H9 (cell line): Measurements from ENCODE around the gene DNAJB6. TPM values are rescaled to one million over a fixed set of nuclear protein-coding genes. Genes with fewer than 3 reads are reported as not detected.

Source experiments
- DNase-seq: peaks from one replicate; pipeline ENCODE4 v3.0.0-alpha.2; 2017
- H2AFZ ChIP-seq: one replicate; pipeline ENCODE4 v1.6.1; 2013; ENCODE audit warnings: mild to moderate bottlenecking, low read length, control low read depth, moderate library complexity
- H2AK5ac ChIP-seq: 2 replicates; pipeline ENCODE4 v1.6.1; 2013; ENCODE audit warnings: low read length, control low read depth, mixed read lengths; ENCODE audit not compliant: insufficient read length
- H2BK120ac ChIP-seq: one replicate; pipeline ENCODE4 v1.6.1; 2013; ENCODE audit warnings: low read depth, mild to moderate bottlenecking, low read length, control low read depth, inconsistent platforms; ENCODE audit not compliant: poor library complexity, severe bottlenecking
- H2BK12ac ChIP-seq: 2 replicates; pipeline ENCODE4 v1.6.1; 2013; ENCODE audit warnings: low read length, control low read depth, mixed read lengths, low read depth; ENCODE audit not compliant: insufficient read length
- H2BK15ac ChIP-seq: 2 replicates; pipeline ENCODE4 v1.6.1; 2013; ENCODE audit warnings: low read depth, low read length, control low read depth
- H2BK20ac ChIP-seq: one replicate; pipeline ENCODE4 v1.6.1; 2013; ENCODE audit warnings: low read depth, mild to moderate bottlenecking, low read length, control low read depth, inconsistent platforms; ENCODE audit not compliant: poor library complexity, severe bottlenecking
- H2BK5ac ChIP-seq: 2 replicates; pipeline ENCODE4 v1.6.1; 2013; ENCODE audit warnings: low read length, control low read depth, mixed read lengths; ENCODE audit not compliant: insufficient read length
- H3K14ac ChIP-seq: 2 replicates; pipeline ENCODE4 v1.6.1; 2013; ENCODE audit warnings: low read length, control low read depth; ENCODE audit not compliant: insufficient read depth
- H3K18ac ChIP-seq: 2 replicates; pipeline ENCODE4 v1.6.1; 2013; ENCODE audit warnings: low read depth, mild to moderate bottlenecking, mixed read lengths, low read length, control low read depth; ENCODE audit not compliant: insufficient read length
- H3K23ac ChIP-seq: 2 replicates; pipeline ENCODE4 v1.6.1; 2013; ENCODE audit warnings: low read length, control low read depth, mixed read lengths, low read depth; ENCODE audit not compliant: insufficient read length
- H3K23me2 ChIP-seq: 2 replicates; pipeline ENCODE4 v1.6.1; 2013; ENCODE audit warnings: low read depth, mild to moderate bottlenecking, mixed read lengths, low read length, control low read depth; ENCODE audit not compliant: insufficient read length, poor library complexity, severe bottlenecking
- H3K27ac ChIP-seq: 2 replicates; pipeline ENCODE4 v1.5.1; 2013; ENCODE audit warnings: low read length, control low read depth, mixed read lengths, low read depth; ENCODE audit not compliant: insufficient read length
- H3K27me3 ChIP-seq: 2 replicates; pipeline ENCODE4 v1.6.1; 2013; ENCODE audit warnings: low read length, control low read depth, inconsistent platforms; ENCODE audit not compliant: insufficient read depth
- H3K4ac ChIP-seq: 2 replicates; pipeline ENCODE4 v1.6.1; 2013; ENCODE audit warnings: low read depth, mild to moderate bottlenecking, control low read depth, inconsistent platforms, low read length, moderate library complexity
- H3K4me1 ChIP-seq: 2 replicates; pipeline ENCODE4 v1.6.1; 2013; ENCODE audit warnings: low read length, control low read depth, inconsistent platforms; ENCODE audit not compliant: insufficient read depth
- H3K4me2 ChIP-seq: 2 replicates; pipeline ENCODE4 v1.6.1; 2013; ENCODE audit warnings: low read length, control low read depth, mixed read lengths; ENCODE audit not compliant: insufficient read length, insufficient read depth
- H3K56ac ChIP-seq: 2 replicates; pipeline ENCODE4 v1.6.1; 2013; ENCODE audit warnings: low read depth, mild to moderate bottlenecking, mixed read lengths, low read length, control low read depth; ENCODE audit not compliant: insufficient read length
- H3K79me1 ChIP-seq: 2 replicates; pipeline ENCODE4 v1.6.1; 2013; ENCODE audit warnings: low read depth, mild to moderate bottlenecking, moderate library complexity, low read length, control low read depth, inconsistent platforms; ENCODE audit not compliant: insufficient read depth, poor library complexity, severe bottlenecking
- H3K79me2 ChIP-seq: 2 replicates; pipeline ENCODE4 v1.6.1; 2013; ENCODE audit warnings: low read length, control low read depth, inconsistent platforms; ENCODE audit not compliant: insufficient read depth
- H3K9ac ChIP-seq: 2 replicates; pipeline ENCODE4 v1.6.1; 2013; ENCODE audit warnings: low read length, control low read depth, mixed read lengths; ENCODE audit not compliant: insufficient read length; ENCODE audit errors: extremely low read depth
- H3K9me3 ChIP-seq: one replicate; pipeline ENCODE4 v1.6.1; 2013; ENCODE audit warnings: low read depth, low read length, inconsistent platforms; ENCODE audit not compliant: control insufficient read depth
- H3T11ph ChIP-seq: one replicate; pipeline ENCODE4 v1.6.1; 2013; ENCODE audit warnings: mild to moderate bottlenecking, low read length, control low read depth, inconsistent platforms
- H4K20me1 ChIP-seq: one replicate; pipeline ENCODE4 v1.6.1; 2013; ENCODE audit not compliant: control insufficient read depth, insufficient read length, insufficient read depth
- H4K5ac ChIP-seq: 2 replicates; pipeline ENCODE4 v1.6.1; 2013; ENCODE audit warnings: low read depth, mild to moderate bottlenecking, mixed read lengths, low read length, control low read depth; ENCODE audit not compliant: insufficient read length
- H4K8ac ChIP-seq: replicated peaks from 2 replicates; pipeline ENCODE4 v1.6.1; 2013; ENCODE audit warnings: low read length, control low read depth, mixed read lengths, low read depth; ENCODE audit not compliant: insufficient read length
- H4K91ac ChIP-seq: 2 replicates; pipeline ENCODE4 v1.6.1; 2013; ENCODE audit warnings: low read depth, mild to moderate bottlenecking, moderate library complexity, mixed read lengths, low read length, control low read depth; ENCODE audit not compliant: insufficient read length
- H3K27ac Mint-ChIP-seq, 3 experiments: 2 replicates in 2 of 3; 3 replicates in 1 of 3; pipeline ENCODE4 v1.8.0; 2020 to 2021; ENCODE audit warnings: mixed read lengths in 3 of 3, mild to moderate bottlenecking in 1 of 3, moderate library complexity in 1 of 3
- H3K27me3 Mint-ChIP-seq: 2 replicates; pipeline ENCODE4 v1.8.0; 2021; ENCODE audit warnings: low read depth, mild to moderate bottlenecking, moderate library complexity, mixed read lengths
- H3K36me3 Mint-ChIP-seq, 3 experiments: 2 replicates in 2 of 3; 3 replicates in 1 of 3; pipeline ENCODE4 v1.8.0; 2020 to 2021; ENCODE audit warnings: low read depth in 3 of 3, mixed read lengths in 3 of 3; ENCODE audit not compliant: insufficient read depth in 1 of 3
- H3K4me1 Mint-ChIP-seq, 2 experiments: 2 replicates each; pipeline ENCODE4 v1.8.0; 2020; ENCODE audit warnings: mixed read lengths in 2 of 2
- H3K4me3 Mint-ChIP-seq, 2 experiments: 2 replicates in 1 of 2; 3 replicates in 1 of 2; pipeline ENCODE4 v1.8.0; 2020 to 2021; ENCODE audit warnings: mild to moderate bottlenecking in 2 of 2, mixed read lengths in 2 of 2, moderate library complexity in 1 of 2
- H3K9me3 Mint-ChIP-seq, 2 experiments: 2 replicates in 1 of 2; 3 replicates in 1 of 2; pipeline ENCODE4 v1.8.0; 2020; ENCODE audit warnings: mild to moderate bottlenecking in 2 of 2, mixed read lengths in 2 of 2, moderate library complexity in 1 of 2
- CTCF ChIP-seq: fragments of 200-600 bp; sonication (generic); conservative IDR thresholded peaks from 3 replicates; pipeline ENCODE4 v1.8.0; 2021; ENCODE audit warnings: antibody characterized with exemption, mild to moderate bottlenecking
- WGBS: extraction: QIAGEN DNeasy Blood & Tissue Kit; methylation state at CpG from one replicate; pipeline ENCODE4 v1.1.7; 2013; ENCODE audit warnings: missing lambda C conversion rate, low lambda C conversion rate, mixed read lengths; ENCODE audit not compliant: insufficient read length; ENCODE audit errors: extremely low coverage; 5-methylcytosine and 5-hydroxymethylcytosine counted together
- total RNA-seq: library from RNA; stranded (reverse); gene quantifications from 2 replicates; pipeline ENCODE4 v1.2.1, GENCODE V29; 2021

Gene DNAJB6
- total RNA-seq, 1 experiment from 2014 or later, result 215 TPM

DNA sequence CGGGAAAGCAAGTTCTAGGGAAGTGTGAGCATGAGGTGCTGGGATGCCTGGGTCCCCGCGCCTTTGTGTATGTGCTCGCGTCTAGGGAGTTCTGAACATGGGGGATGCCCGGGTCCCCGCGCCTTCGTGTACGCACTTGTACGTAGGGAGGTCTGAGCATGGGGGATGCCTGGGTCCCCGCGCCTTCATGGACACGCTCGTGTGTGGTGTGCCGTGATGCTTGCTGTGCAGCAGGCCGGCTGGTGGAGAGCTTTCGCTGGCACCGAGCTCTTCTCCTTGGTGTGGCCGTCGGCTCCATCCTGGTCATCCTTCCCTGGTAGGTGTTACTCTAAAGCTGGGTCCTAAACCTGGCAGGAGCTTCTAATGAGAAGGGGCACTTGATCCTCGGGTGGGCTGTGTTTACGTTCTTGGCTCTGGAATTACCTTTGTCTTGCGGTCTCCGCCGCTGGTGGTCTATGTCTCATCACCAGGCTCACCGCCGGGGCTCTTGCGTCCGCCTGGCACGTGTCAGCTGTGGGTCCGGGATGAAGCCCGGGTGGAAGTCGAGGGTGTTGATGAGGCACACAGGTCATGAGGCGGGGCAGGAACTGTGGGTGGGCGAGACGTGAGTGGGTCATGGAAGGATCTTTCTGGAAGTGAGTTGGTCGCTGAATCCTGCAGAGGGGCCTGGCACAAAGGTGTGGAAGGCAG is 63.5 kb downstream of the DNAJB6 start:
- WGBS, result no CpG with 5 or more reads among the region's 38 CpGs
- no peaks in the 10 kb centered on the region for H3K9me3 ChIP-seq
- H2BK15ac ChIP-seq, result no peak overlapping the region
- H2AFZ ChIP-seq, result no peak overlapping the region
- no peak overlapping the region for H3K23ac ChIP-seq
- H3K23me2 ChIP-seq, result no peaks in the 10 kb centered on the region
- H3K18ac ChIP-seq, result no peak overlapping the region
- no peaks in the 10 kb centered on the region for H3K27me3 ChIP-seq
- H3K4me1 ChIP-seq, result no peaks in the 10 kb centered on the region
- peaks cover 8% of the 10 kb centered on the region; the same call in 1 of the 2 replicates for H3K79me2 ChIP-seq
- H3K79me1 ChIP-seq, result peaks cover 6% of the 10 kb centered on the region
- no peak overlapping the region for H4K91ac ChIP-seq
- no peak overlapping the region for H3K4ac ChIP-seq
- Mint-ChIP-seq H3K36me3 (peaks cover 28 to 61% (median 43%) of the 10 kb centered on the region in 3 experiments), H3K4me3 (no peak overlapping the region), H3K27me3 (no peaks in the 10 kb centered on the region), H3K4me1 (peaks cover 8 to 10% of the 10 kb centered on the region in 2 experiments), H3K9me3 (no peaks in the 10 kb centered on the region), H3K27ac (peak overlapping the region; percentile 32 to 87 (median 64); a peak in 3 of 7 replicates)
- H3K14ac ChIP-seq, result no peak overlapping the region; the same call in 1 of the 2 replicates
- no peak overlapping the region for H3K4me2 ChIP-seq
- no peak overlapping the region for H2AK5ac ChIP-seq
- H3K9ac ChIP-seq, result no peak overlapping the region
- H4K5ac ChIP-seq, result no peak overlapping the region
- H2BK120ac ChIP-seq, result no peak overlapping the region
- no peak overlapping the region for H4K8ac ChIP-seq
- H2BK20ac ChIP-seq, result no peak overlapping the region
- DNase-seq, result no peak
- no peak overlapping the region for H3K27ac ChIP-seq
- no peak overlapping the region for H3K56ac ChIP-seq
- no peak for TF ChIP-seq CTCF
- no peak overlapping the region for H3T11ph ChIP-seq
- H2BK12ac ChIP-seq, result no peak overlapping the region
- no peak overlapping the region for H2BK5ac ChIP-seq
- H4K20me1 ChIP-seq, result no peaks in the 10 kb centered on the region
